ENCODE data around the gene DENND5B.
"Not testable (repeated sequence)": the region's sequence is repeated elsewhere in the genome, so short reads cannot be mapped to it uniquely, and the experiment has no call there.

The DENND5B gene

GRCh38 chr12:31499567-31499966, 91.4 kb downstream of the DENND5B start:
- DNase-seq, result no peak

- DNase-seq, result no peak
Observed at GRCh38 chr12:31498424-31498823, 92.5 kb downstream of the DENND5B start.

GRCh38 chr12:31496257-31496656, 94.7 kb downstream of the DENND5B start:
- no peak for DNase-seq

- DNase-seq, result no peak
Observed at GRCh38 chr12:31494455-31494854, 96.5 kb downstream of the DENND5B start.

- no peak for DNase-seq
Observed at GRCh38 chr12:31492599-31493196, 98.2 kb downstream of the DENND5B start.

- no peak for DNase-seq
Observed at GRCh38 chr12:31491841-31492598, 98.9 kb downstream of the DENND5B start.

GRCh38 chr12:31491241-31491794, 99.6 kb downstream of the DENND5B start:
- DNase-seq, result no peak

- no peak for DNase-seq
Observed at GRCh38 chr12:31488737-31489338, 102.1 kb downstream of the DENND5B start.

- no peak for DNase-seq
Observed at GRCh38 chr12:31485571-31485970, 105.4 kb downstream of the DENND5B start.

GRCh38 chr12:31482816-31483215, 108.1 kb downstream of the DENND5B start:
- no peak for DNase-seq

GRCh38 chr12:31481415-31481814, 109.5 kb downstream of the DENND5B start:
- no peak for DNase-seq

GRCh38 chr12:31479516-31480210, 111.3 kb downstream of the DENND5B start:
- DNase-seq, result no peak

GRCh38 chr12:31478898-31479297, 112.0 kb downstream of the DENND5B start:
- DNase-seq, result no peak

GRCh38 chr12:31478425-31478824, 112.5 kb downstream of the DENND5B start:
- DNase-seq, result no peak

- DNase-seq, result no peak
Observed at GRCh38 chr12:31477687-31478086, 113.2 kb downstream of the DENND5B start.

GRCh38 chr12:31476437-31476836, 114.5 kb downstream of the DENND5B start:
- no peak for DNase-seq

- DNase-seq, result not testable (repeated sequence)
Observed at GRCh38 chr12:31475610-31476009, 115.3 kb downstream of the DENND5B start.

- no peak for DNase-seq
Observed at GRCh38 chr12:31474751-31475150, 116.2 kb downstream of the DENND5B start.

- DNase-seq, result no peak
Observed at GRCh38 chr12:31471823-31472222, 119.1 kb downstream of the DENND5B start.

- no peak for DNase-seq
Observed at GRCh38 chr12:31471051-31471450, 119.9 kb downstream of the DENND5B start.

- no peak for DNase-seq
Observed at GRCh38 chr12:31470459-31470858, 120.5 kb downstream of the DENND5B start.

- DNase-seq, result no peak
Observed at GRCh38 chr12:31466768-31467167, 124.2 kb downstream of the DENND5B start.

GRCh38 chr12:31465002-31465401, 125.9 kb downstream of the DENND5B start:
- DNase-seq, result no peak

Measured in NCI-H748 treated with DMSO at 0.1 percent for 48 hours (cell line).